ENCODE results near the gene RRAGC. TPM values are rescaled to one million over a fixed set of nuclear protein-coding genes. Genes with fewer than 3 reads are reported as not detected.
A peak's percentile ranks its signal among the peaks of the same experiment; 100 is the strongest.

The RRAGC gene
- total RNA-seq, 4 donors from 2014 or later, result 18.3 to 25.3 (median 20.4) TPM

- no peaks in the 10 kb centered on the region for H3K9me3 ChIP-seq
- 62% methylated on average over 1 of the region's 1 CpG for WGBS
- no peaks in the 10 kb centered on the region for H3K4me1 ChIP-seq
- H3K4me3 ChIP-seq, result no peak overlapping the region
- TF ChIP-seq POLR2AphosphoS5 (IDR thresholded peaks at IDR 0.05) (no peak), CTCF (IDR thresholded peaks at IDR 0.05) (no peak), EP300 (IDR thresholded peaks at IDR 0.05) (no peak), POLR2A (IDR thresholded peaks at IDR 0.05) (no peak)
- peaks cover 7% of the 10 kb centered on the region for H3K36me3 ChIP-seq
- no peak overlapping the region for H3K27ac ChIP-seq
- no peak for DNase-seq (ENCODE audit: low spot score in 2 of 2)
- no peaks in the 10 kb centered on the region for H3K27me3 ChIP-seq
Measured at GRCh38 chr1:38892976-38893375, 33.4 kb upstream of the RRAGC start.

- TF ChIP-seq EP300 (IDR thresholded peaks at IDR 0.05) (no peak), POLR2AphosphoS5 (IDR thresholded peaks at IDR 0.05) (no peak), CTCF (IDR thresholded peaks at IDR 0.05) (peak in 1 of 2 donors; percentile 8), POLR2A (IDR thresholded peaks at IDR 0.05) (no peak)
- no peaks in the 10 kb centered on the region for H3K4me1 ChIP-seq
- no peaks in the 10 kb centered on the region for H3K27me3 ChIP-seq
- H3K4me3 ChIP-seq, result no peak overlapping the region
- no peak overlapping the region for H3K27ac ChIP-seq
- H3K9me3 ChIP-seq, result no peaks in the 10 kb centered on the region
- WGBS, result 89% methylated on average over 1 of the region's 1 CpG
- no peak for DNase-seq (ENCODE audit: low spot score in 2 of 2)
- peaks cover 7% of the 10 kb centered on the region for H3K36me3 ChIP-seq
Measured at GRCh38 chr1:38891753-38892152, 32.2 kb upstream of the RRAGC start.

- Histone ChIP-seq H3K9me3 (no peaks in the 10 kb centered on the region), H3K27me3 (no peaks in the 10 kb centered on the region), H3K36me3 (peaks cover 7% of the 10 kb centered on the region), H3K27ac (no peak overlapping the region), H3K4me3 (no peak overlapping the region), H3K4me1 (no peaks in the 10 kb centered on the region)
- 71% methylated on average over 5 of the region's 5 CpGs for WGBS
- no peak for TF ChIP-seq EP300 (IDR thresholded peaks at IDR 0.05)
- TF ChIP-seq CTCF (IDR thresholded peaks at IDR 0.05), result no peak
- TF ChIP-seq POLR2A (IDR thresholded peaks at IDR 0.05), result no peak
- no peak for TF ChIP-seq POLR2AphosphoS5 (IDR thresholded peaks at IDR 0.05)
- DNase-seq (ENCODE audit: low spot score in 2 of 2), result no peak
Measured at GRCh38 chr1:38889589-38889988, 30.0 kb upstream of the RRAGC start.

- H3K9me3 ChIP-seq, result no peaks in the 10 kb centered on the region
- H3K4me3 ChIP-seq, result no peak overlapping the region
- no peaks in the 10 kb centered on the region for H3K4me1 ChIP-seq
- peaks cover 4% of the 10 kb centered on the region for H3K36me3 ChIP-seq
- 89% methylated on average over 9 of the region's 9 CpGs for WGBS
- H3K27me3 ChIP-seq, result no peaks in the 10 kb centered on the region
- no peak overlapping the region for H3K27ac ChIP-seq
- no peak for TF ChIP-seq CTCF (IDR thresholded peaks at IDR 0.05)
- no peak for TF ChIP-seq POLR2AphosphoS5 (IDR thresholded peaks at IDR 0.05)
- TF ChIP-seq POLR2A (IDR thresholded peaks at IDR 0.05), result no peak
- TF ChIP-seq EP300 (IDR thresholded peaks at IDR 0.05), result no peak
- DNase-seq (ENCODE audit: low spot score in 2 of 2), result no peak
Measured at GRCh38 chr1:38888423-38889333, 29.1 kb upstream of the RRAGC start.

- no peaks in the 10 kb centered on the region for H3K27me3 ChIP-seq
- DNase-seq (ENCODE audit: low spot score in 2 of 2), result no peak
- H3K9me3 ChIP-seq, result no peaks in the 10 kb centered on the region
- H3K4me1 ChIP-seq, result no peaks in the 10 kb centered on the region
- WGBS, result 94% methylated on average over 2 of the region's 2 CpGs
- no peak overlapping the region for H3K4me3 ChIP-seq
- no peaks in the 10 kb centered on the region for H3K36me3 ChIP-seq
- no peak overlapping the region for H3K27ac ChIP-seq
- TF ChIP-seq POLR2A (IDR thresholded peaks at IDR 0.05) (no peak), CTCF (IDR thresholded peaks at IDR 0.05) (no peak), POLR2AphosphoS5 (IDR thresholded peaks at IDR 0.05) (no peak), EP300 (IDR thresholded peaks at IDR 0.05) (no peak)
Measured at GRCh38 chr1:38885092-38885491, 25.5 kb upstream of the RRAGC start.

Measured in suprapubic skin (tissue), 4 donors.